Hepatocyte (in vitro differentiated cells): ENCODE measurements around the gene TUBB3.

Source experiments
- CTCF ChIP-seq: fragments of 200-600 bp; sonication (generic); IDR thresholded peaks from 2 replicates; pipeline ENCODE4 v1.5.1; 2016; ENCODE audit warnings: antibody characterized with exemption, mild to moderate bottlenecking; ENCODE audit not compliant: poor library complexity
- EZH2 ChIP-seq: fragments of 200-600 bp; sonication (generic); IDR thresholded peaks from 2 replicates; pipeline ENCODE4 v1.6.1; 2016; ENCODE audit warnings: antibody characterized with exemption, mild to moderate bottlenecking, borderline replicate concordance

GRCh38 chr16:89952551-89952950 lies 29.4 kb downstream of the TUBB3 start:
- no peak for TF ChIP-seq CTCF
- TF ChIP-seq EZH2, result no peak
